DOHH2 (cell line): Measurements from ENCODE around the gene KIF16B.

ENCODE experiments used
- EZH2phosphoT487 ChIP-seq: fragments of 200-600 bp; sonication (generic); IDR thresholded peaks from 2 replicates; pipeline ENCODE4 v1.6.1; 2017; ENCODE audit warnings: borderline replicate concordance, mild to moderate bottlenecking, antibody characterized with exemption, low read length, moderate library complexity, mixed read lengths
- TF ChIP-seq, protein P1 (sequence below): fragments of 200-600 bp; sonication (generic); IDR thresholded peaks from one replicate; pipeline ENCODE4 v1.5.1; 2014; ENCODE audit warnings: antibody characterized with exemption, mild to moderate bottlenecking, low read depth, low read length; ENCODE audit not compliant: poor library complexity, severe bottlenecking

DNA sequence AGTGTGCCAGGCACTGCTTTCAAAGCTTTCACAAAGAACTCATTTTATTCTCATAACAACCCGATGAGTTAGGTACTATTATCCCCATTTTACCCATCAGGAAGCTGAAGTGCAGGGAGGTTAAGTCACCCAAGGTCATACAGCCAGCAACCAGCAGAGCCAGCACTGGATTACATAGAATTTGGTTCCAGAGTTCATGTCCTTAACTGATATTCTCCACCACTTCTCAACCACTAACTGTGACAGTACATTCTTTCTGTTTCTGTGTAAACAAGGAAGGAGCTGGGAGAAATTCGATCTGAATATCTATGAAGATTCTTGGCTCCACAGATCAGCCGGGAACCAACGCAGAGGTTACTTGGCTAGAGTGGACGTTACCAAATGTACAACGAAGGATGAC lies 98.0 kb downstream of the KIF16B start:
- TF ChIP-seq, protein P1, sequence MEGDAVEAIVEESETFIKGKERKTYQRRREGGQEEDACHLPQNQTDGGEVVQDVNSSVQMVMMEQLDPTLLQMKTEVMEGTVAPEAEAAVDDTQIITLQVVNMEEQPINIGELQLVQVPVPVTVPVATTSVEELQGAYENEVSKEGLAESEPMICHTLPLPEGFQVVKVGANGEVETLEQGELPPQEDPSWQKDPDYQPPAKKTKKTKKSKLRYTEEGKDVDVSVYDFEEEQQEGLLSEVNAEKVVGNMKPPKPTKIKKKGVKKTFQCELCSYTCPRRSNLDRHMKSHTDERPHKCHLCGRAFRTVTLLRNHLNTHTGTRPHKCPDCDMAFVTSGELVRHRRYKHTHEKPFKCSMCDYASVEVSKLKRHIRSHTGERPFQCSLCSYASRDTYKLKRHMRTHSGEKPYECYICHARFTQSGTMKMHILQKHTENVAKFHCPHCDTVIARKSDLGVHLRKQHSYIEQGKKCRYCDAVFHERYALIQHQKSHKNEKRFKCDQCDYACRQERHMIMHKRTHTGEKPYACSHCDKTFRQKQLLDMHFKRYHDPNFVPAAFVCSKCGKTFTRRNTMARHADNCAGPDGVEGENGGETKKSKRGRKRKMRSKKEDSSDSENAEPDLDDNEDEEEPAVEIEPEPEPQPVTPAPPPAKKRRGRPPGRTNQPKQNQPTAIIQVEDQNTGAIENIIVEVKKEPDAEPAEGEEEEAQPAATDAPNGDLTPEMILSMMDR: no peak
- TF ChIP-seq EZH2phosphoT487: no peak
